ENCODE measurements around the gene TUBG1. TPM values are rescaled to one million over a fixed set of nuclear protein-coding genes. Genes with fewer than 3 reads are reported as not detected.
A peak's percentile ranks its signal among the peaks of the same experiment; 100 is the strongest.

TUBG1 gene
- total RNA-seq, 1 donor = 25.3 TPM

DNA sequence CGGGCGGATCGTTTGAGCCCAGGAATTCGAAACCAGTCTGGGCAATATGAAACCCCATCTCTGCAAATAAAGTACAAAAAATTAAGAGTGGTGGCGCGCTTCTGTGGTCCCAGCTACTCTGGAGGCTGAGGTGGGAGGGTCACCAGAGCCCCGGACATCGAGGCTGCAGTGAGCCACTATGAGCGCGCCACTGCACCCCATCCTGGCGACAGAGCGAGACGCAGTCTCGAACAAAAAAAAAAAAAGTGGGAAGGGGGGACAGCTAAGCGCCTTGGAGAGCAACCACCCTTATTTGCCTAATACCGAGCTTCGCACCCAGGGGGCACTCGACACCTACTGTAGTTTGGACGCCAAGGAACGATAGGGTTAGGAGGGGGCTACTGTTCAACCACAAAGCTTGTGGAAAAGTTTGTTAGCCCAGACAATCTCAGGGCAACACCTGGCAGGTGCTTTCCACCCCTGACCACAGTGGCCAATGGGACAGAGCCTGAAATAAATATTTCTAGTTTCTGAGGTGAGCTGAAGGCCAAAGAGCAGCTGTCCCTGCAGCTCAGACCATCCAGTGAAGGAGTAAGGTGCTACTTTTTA is 31.1 kb upstream of the TUBG1 start:
- peak in 2 of 3 donors; percentile 85 to 90 for DNase-seq (ENCODE audit: low read depth in 2 of 3, low spot score in 2 of 3)

GRCh38 chr17:42579794-42580551 is 29.5 kb upstream of the TUBG1 start:
- DNase-seq (ENCODE audit: low read depth in 2 of 3, low spot score in 2 of 3) = no peak

- DNase-seq (ENCODE audit: low read depth in 2 of 3, low spot score in 2 of 3) = no peak
These were observed 27.7 kb upstream of the TUBG1 start for GRCh38 chr17:42581744-42582270.

DNA sequence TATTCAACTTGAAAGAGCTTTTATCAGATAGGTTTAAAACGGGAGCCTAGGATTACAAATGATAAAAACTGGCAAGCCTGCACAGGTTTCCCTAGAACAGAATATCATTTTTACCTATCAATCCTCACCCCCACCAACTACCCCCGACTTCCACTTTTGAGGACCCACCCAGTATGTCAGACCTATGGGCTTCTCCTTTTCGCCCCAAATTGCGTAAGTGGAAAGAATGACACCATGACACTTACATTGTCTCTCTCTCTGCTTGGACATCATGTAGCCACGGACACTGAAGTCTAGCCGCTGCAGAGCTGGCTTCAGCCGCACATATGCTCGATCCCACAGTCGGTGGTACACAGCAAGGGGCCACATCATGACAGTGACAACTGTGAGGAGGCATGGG is 24.6 kb upstream of the TUBG1 start:
- DNase-seq (ENCODE audit: low read depth in 2 of 3, low spot score in 2 of 3) = no peak

DNA sequence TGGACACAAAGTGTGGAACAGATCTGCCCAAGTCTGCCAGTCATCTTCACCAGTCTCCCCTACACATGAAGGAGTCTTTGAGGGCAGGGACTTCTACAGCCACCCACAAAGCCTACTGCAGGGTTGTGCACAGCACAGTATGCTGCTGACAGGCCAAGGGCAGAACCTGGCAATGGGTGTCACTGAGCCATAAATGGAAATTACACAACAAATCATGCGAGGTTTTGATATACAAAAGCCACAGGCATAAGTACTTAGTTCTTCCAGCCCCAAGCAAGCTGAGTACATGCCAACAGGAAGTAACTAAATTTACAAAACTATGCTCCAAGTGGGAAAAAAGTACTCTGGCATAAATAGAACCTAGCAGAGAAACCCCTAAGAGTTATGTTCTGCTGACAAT is 24.1 kb upstream of the TUBG1 start:
- no peak for DNase-seq (ENCODE audit: low read depth in 2 of 3, low spot score in 2 of 3)

- no peak for DNase-seq (ENCODE audit: low read depth in 2 of 3, low spot score in 2 of 3)
These were observed 22.8 kb upstream of the TUBG1 start for GRCh38 chr17:42586514-42587230.

DNA sequence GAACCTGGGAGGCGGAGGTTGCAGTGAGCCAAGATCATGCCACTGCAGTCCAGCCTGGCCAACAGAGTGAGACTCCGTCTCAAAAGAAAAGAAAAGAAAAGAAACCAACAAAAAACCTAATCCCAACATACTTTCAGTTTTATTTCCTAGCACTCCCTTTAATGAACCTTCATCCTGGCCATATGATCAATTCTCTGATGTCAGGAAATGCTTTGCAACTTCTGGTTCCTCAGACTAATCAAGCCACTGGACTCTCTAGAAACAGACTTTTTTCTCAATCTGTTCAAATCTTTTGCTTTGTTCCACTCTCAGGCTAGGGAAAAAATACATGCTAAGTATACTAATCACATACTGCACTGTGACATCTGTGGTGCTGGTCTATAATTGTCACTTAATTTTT is 18.6 kb upstream of the TUBG1 start:
- no peak for DNase-seq (ENCODE audit: low read depth in 2 of 3, low spot score in 2 of 3)

DNA sequence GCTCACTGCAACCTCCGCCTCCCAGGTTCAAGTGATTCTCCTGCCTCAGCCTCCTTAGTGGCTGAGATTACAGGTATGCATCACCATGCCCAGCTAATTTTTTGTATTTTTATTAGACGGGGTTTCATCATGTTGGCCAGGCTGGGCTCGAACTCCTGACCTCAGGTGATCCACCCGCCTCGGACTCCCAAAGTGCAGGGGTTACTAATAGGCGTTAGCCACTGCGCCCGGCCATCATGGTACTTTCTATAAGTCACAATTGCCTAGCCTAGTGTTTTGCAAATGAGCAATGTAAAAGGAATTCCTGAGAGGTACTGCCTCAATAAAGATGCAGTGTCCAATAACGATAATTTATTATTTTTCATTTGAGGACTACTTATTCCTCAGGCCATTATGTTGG is 18.1 kb upstream of the TUBG1 start:
- DNase-seq (ENCODE audit: low read depth in 2 of 3, low spot score in 2 of 3) = no peak

DNA sequence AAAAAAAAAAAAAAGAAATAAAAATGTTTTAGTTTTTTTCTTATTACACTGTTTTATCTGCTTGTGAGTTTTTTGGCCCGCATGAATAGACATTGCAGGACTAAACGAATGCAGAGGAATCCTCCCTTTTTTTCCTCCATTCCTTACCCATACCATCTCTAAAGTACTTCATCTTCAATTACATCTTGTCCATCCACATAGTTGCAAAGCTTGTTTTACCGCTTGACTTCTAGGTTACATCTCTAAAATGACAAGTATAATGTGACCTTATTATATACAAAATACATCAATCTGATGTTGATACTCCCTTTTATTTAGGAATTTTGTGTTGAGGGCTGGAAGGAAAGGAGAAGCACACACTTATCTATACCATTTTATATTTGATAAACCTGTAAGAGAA is 13.1 kb upstream of the TUBG1 start:
- DNase-seq (ENCODE audit: low read depth in 2 of 3, low spot score in 2 of 3) = no peak

DNA sequence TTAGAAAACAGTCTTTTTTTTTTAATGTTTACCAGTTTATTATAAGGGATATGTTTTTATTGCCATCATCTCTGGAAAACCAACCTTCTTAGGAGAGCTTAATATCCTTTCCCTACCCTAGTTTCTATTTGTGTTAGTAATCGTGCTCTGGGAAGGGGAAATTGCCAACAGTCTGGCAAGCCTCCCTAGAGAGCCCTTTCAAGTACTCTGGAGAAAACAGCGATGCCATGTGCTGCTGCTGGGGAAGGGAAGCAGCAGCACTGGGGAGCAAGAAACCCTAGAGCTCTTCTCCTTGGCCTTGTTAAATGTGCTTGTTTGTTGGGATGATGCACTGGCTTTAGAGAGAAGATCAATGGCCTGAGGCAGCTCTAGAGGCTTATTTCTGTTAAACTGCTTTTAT is 10.6 kb upstream of the TUBG1 start:
- DNase-seq (ENCODE audit: low read depth in 2 of 3, low spot score in 2 of 3) = no peak

- no peak for DNase-seq (ENCODE audit: low read depth in 2 of 3, low spot score in 2 of 3)
These were observed 6.2 kb upstream of the TUBG1 start for GRCh38 chr17:42603318-42603717.

- DNase-seq (ENCODE audit: low read depth in 2 of 3, low spot score in 2 of 3) = no peak
These were observed 1.7 kb upstream of the TUBG1 start for GRCh38 chr17:42607769-42608168.

GRCh38 chr17:42608305-42609181 is 940 bp upstream of the TUBG1 start:
- DNase-seq (ENCODE audit: low read depth in 2 of 3, low spot score in 2 of 3) = peak in 1 of 3 donors; percentile 4

- DNase-seq (ENCODE audit: low read depth in 2 of 3, low spot score in 2 of 3) = peak in 2 of 3 donors; percentile 12 to 17
These were observed 625 bp downstream of the TUBG1 start for GRCh38 chr17:42609814-42610801.

DNA sequence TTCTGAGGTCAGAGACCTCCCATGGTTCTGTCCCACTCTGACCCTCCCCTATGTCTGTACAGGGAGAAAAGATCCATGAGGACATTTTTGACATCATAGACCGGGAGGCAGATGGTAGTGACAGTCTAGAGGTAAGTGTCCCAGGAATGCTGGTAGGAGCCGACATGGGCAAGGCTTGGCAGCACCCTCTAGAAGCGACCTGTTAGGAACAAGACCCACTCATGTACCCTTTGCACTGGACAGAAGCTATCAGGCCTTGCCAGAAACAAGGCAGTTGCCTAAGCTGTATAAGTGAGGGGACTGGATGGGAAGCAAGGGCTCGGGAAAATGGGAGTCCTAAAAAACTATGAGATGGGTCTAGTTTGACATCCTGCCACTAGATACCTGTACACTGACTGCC is 2.5 kb downstream of the TUBG1 start:
- DNase-seq (ENCODE audit: low read depth in 2 of 3, low spot score in 2 of 3) = no peak

- no peak for DNase-seq (ENCODE audit: low read depth in 2 of 3, low spot score in 2 of 3)
These were observed 4.3 kb downstream of the TUBG1 start for GRCh38 chr17:42613699-42614295.

- no peak for DNase-seq (ENCODE audit: low read depth in 2 of 3, low spot score in 2 of 3)
These were observed 8.5 kb downstream of the TUBG1 start for GRCh38 chr17:42617956-42618431.

DNA sequence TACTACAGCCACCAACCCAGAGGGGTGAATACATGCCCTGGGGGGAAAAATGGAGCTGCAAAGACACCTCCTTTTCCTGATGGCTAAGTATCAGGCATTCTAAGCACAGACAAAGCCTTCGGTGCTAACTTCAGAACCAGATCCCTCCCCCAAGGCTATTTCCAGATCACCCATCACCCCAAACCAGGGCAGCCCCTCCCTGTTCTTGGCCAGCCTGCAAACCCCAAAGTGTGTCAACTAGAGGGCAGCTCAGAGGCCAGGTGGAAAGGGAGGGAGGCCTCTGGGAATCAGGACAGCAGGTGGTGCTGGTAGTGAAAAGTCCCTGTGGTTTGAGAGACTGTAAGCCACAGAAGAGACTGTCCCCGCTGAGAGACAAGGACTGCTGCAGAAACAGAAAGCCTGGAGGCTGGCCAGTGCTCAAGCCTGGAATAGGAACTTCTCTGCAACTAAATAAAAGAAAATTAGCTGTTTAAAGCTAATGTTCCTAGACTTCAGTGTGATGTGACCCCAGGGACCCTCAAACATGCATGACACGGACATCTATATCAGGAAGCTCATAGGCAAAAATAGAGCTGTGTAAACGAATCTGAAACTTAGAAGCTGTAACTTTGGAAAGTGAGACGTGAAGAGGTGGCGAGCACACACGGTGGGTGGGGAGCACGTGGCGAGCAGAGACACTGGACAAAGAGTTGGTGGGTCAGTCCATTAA is 9.1 kb downstream of the TUBG1 start:
- peak in 2 of 3 donors; percentile 26 to 43 for DNase-seq (ENCODE audit: low read depth in 2 of 3, low spot score in 2 of 3)
